ENCODE results near the gene BTG1. TPM values are rescaled to one million over a fixed set of nuclear protein-coding genes. Genes with fewer than 3 reads are reported as not detected.

BTG1 gene
- total and polyA plus RNA-seq, 2 experiments from 2014 or later = 15.5 to 36.2 TPM

Small RNA genes within 50 kb of the gene (small RNA-seq; reads per million reads assigned to genes)
- gene RF00019 (ENCODE audit: low replicate concordance) = not detected

Data from GM23338 (cell line).